ENCODE measurements around the gene FIGNL2.
"Not testable (repeated sequence)": the region's sequence is repeated elsewhere in the genome, so short reads cannot be mapped to it uniquely, and the experiment has no call there.

Gene FIGNL2

DNA sequence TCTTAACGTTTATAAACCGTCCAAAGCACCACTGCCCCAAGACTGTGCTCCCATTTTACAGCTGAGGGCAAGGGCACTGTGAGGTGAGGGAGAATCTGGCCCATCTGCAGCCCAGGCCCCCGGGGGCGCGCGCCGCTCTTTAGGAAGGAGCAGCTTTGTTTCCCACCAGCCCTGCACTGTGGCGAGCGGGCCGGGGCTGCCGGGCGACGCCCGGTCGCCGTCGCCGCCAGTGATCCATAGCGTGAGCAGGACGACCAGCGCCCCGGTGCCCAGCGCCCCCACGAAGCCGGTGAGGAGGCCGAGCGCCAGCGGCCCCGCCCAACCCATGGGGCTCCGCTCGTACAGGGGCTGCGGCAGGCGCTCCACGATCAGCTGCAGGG is 34.6 kb downstream of the FIGNL2 start:
- Histone ChIP-seq H3K4me1 (ENCODE audit: control insufficient read depth, insufficient read depth, low read length, unreplicated experiment) (peaks cover 9% of the 10 kb centered on the region), H3K79me2 (ENCODE audit: control insufficient read depth, insufficient read depth, low read length, unreplicated experiment) (no peaks in the 10 kb centered on the region), H3K27ac (ENCODE audit: low read depth, low read length) (no peak overlapping the region), H3K36me3 (ENCODE audit: insufficient read depth, low read length) (no peaks in the 10 kb centered on the region), H3K27me3 (ENCODE audit: insufficient read depth, low read length) (no peaks in the 10 kb centered on the region), H2AFZ (ENCODE audit: low read length, unreplicated experiment) (peak overlapping the region; percentile 90), H3K4me3 (ENCODE audit: low read depth, low read length) (peak overlapping the region; percentile 78)

GRCh38 chr12:51812871-51813270 is 35.6 kb downstream of the FIGNL2 start:
- H2AFZ ChIP-seq (ENCODE audit: low read length, unreplicated experiment) = no peak overlapping the region
- H3K4me1 ChIP-seq (ENCODE audit: control insufficient read depth, insufficient read depth, low read length, unreplicated experiment) = no peaks in the 10 kb centered on the region
- H3K4me3 ChIP-seq (ENCODE audit: low read depth, low read length) = no peak overlapping the region
- no peak overlapping the region for H3K27ac ChIP-seq (ENCODE audit: low read depth, low read length)
- H3K79me2 ChIP-seq (ENCODE audit: control insufficient read depth, insufficient read depth, low read length, unreplicated experiment) = no peaks in the 10 kb centered on the region
- no peaks in the 10 kb centered on the region for H3K36me3 ChIP-seq (ENCODE audit: insufficient read depth, low read length)
- no peaks in the 10 kb centered on the region for H3K27me3 ChIP-seq (ENCODE audit: insufficient read depth, low read length)

DNA sequence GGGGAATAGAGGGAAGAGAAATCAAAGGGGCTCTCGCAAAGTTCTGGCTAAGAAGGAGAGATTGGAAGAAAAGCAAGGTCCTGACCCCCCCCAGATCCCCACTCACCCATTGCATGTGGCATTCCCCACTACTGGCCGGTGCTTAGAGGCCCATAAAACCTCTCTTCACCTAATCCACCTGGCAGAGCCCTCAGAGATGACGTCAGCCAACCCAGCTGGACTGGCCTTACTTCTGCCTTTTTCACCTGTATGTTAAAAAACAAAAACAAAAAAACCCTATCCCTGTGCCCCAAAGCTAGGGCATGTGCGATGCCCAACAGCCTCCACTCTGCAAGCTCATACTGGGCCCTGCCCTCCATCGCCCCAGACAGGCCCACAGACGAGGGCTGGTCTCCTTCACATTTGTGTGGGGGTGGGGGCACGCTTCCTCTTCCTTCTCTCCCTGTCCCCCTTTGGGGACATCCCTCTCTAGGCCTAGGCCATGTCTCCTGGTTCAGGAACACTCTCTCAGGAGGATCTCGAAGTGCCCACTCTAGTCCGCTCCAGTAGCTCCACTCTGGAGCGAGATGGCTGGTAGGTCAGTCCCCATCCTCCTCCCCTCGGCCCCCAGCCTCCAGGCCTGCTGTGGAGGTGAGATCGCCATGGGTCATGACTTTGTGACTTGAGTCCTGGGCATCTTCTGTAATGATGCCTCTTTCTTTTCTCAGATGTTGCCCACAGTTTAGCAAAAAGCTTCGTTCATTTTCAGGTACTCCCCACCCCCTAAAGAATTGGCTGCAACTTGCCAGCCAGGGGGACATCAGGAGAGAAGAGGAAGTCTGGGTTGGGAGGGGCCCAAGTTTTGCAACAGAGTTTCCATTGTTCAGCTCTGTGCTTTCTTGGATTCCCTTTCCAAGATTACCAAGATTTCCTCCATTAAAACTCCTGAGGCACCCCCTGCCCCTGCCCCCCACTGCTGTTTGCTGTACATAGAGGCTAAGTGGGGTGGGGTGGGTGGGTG is 37.0 kb downstream of the FIGNL2 start:
- Histone ChIP-seq H3K27me3 (ENCODE audit: insufficient read depth, low read length) (no peaks in the 10 kb centered on the region), H3K79me2 (ENCODE audit: control insufficient read depth, insufficient read depth, low read length, unreplicated experiment) (no peaks in the 10 kb centered on the region), H3K4me1 (ENCODE audit: control insufficient read depth, insufficient read depth, low read length, unreplicated experiment) (no peaks in the 10 kb centered on the region), H3K27ac (ENCODE audit: low read depth, low read length) (no peak overlapping the region), H2AFZ (ENCODE audit: low read length, unreplicated experiment) (no peak overlapping the region), H3K36me3 (ENCODE audit: insufficient read depth, low read length) (no peaks in the 10 kb centered on the region), H3K4me3 (ENCODE audit: low read depth, low read length) (no peak overlapping the region)

GRCh38 chr12:51809193-51809592 is 39.3 kb downstream of the FIGNL2 start:
- H3K79me2 ChIP-seq (ENCODE audit: control insufficient read depth, insufficient read depth, low read length, unreplicated experiment) = no peaks in the 10 kb centered on the region
- H3K4me3 ChIP-seq (ENCODE audit: low read depth, low read length) = no peak overlapping the region
- no peak overlapping the region for H2AFZ ChIP-seq (ENCODE audit: low read length, unreplicated experiment)
- no peaks in the 10 kb centered on the region for H3K27me3 ChIP-seq (ENCODE audit: insufficient read depth, low read length)
- no peak overlapping the region for H3K27ac ChIP-seq (ENCODE audit: low read depth, low read length)
- no peaks in the 10 kb centered on the region for H3K4me1 ChIP-seq (ENCODE audit: control insufficient read depth, insufficient read depth, low read length, unreplicated experiment)
- H3K36me3 ChIP-seq (ENCODE audit: insufficient read depth, low read length) = no peaks in the 10 kb centered on the region

DNA sequence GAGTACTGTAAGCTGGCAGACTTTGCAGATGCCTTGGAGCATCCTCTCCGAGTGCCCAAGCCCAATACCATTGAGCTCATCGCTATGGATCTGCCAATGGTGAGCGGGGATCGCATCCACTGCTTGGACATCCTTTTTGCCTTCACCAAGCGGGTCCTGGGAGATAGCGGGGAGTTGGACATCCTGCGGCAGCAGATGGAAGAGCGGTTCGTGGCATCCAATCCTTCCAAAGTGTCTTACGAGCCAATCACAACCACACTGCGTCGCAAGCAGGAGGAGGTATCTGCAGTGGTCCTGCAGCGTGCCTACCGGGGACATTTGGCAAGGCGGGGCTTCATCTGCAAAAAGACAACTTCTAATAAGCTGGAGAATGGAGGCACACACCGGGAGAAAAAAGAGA is 41.6 kb downstream of the FIGNL2 start:
- Histone ChIP-seq H3K79me2 (ENCODE audit: control insufficient read depth, insufficient read depth, low read length, unreplicated experiment) (no peaks in the 10 kb centered on the region), H3K36me3 (ENCODE audit: insufficient read depth, low read length) (no peaks in the 10 kb centered on the region), H3K4me1 (ENCODE audit: control insufficient read depth, insufficient read depth, low read length, unreplicated experiment) (no peaks in the 10 kb centered on the region), H2AFZ (ENCODE audit: low read length, unreplicated experiment) (no peak overlapping the region), H3K27ac (ENCODE audit: low read depth, low read length) (no peak overlapping the region), H3K4me3 (ENCODE audit: low read depth, low read length) (no peak overlapping the region), H3K27me3 (ENCODE audit: insufficient read depth, low read length) (no peaks in the 10 kb centered on the region)

DNA sequence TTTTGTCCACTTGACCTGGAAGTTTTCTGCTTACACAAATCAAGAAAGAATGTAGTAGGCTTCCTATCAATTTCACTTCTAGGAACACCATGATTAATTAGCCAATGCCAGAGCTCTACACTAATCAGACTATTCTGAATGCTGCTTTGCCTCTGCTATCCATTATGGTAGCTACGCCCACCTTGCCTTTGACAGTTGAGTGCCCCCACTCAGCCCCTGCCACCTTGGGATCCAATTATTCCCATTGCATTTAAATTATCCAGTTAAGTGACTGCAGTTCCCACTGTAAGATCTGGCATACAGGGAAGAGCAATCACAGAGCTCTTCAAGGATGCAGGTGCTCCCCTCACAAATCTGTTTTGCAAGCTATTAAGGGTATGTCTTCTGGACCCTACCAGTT is 47.5 kb downstream of the FIGNL2 start:
- no peaks in the 10 kb centered on the region for H3K27me3 ChIP-seq (ENCODE audit: insufficient read depth, low read length)
- no peak overlapping the region for H3K27ac ChIP-seq (ENCODE audit: low read depth, low read length)
- no peak overlapping the region for H3K4me3 ChIP-seq (ENCODE audit: low read depth, low read length)
- H3K36me3 ChIP-seq (ENCODE audit: insufficient read depth, low read length) = no peaks in the 10 kb centered on the region
- no peak overlapping the region for H2AFZ ChIP-seq (ENCODE audit: low read length, unreplicated experiment)
- no peaks in the 10 kb centered on the region for H3K79me2 ChIP-seq (ENCODE audit: control insufficient read depth, insufficient read depth, low read length, unreplicated experiment)
- no peaks in the 10 kb centered on the region for H3K4me1 ChIP-seq (ENCODE audit: control insufficient read depth, insufficient read depth, low read length, unreplicated experiment)

DNA sequence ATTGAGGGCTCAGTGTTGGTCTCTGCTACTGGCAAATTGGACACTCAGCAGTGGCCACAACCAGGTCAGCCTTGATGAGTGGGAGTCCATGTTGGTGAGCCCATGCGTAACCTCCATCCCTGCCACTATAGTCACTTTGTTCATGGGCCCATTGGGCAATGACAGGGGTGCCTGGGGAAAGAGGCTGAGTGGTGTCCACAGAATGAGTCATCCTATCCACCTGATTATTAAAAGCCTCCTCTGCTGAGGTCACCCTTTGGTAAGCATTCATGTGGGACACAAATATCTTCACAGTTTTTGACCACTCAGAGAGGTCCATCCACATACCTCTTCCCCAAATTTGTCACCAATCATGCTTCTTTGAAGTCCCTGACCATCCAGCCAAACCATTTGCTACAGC is 50.0 kb downstream of the FIGNL2 start:
- Histone ChIP-seq H3K79me2 (ENCODE audit: control insufficient read depth, insufficient read depth, low read length, unreplicated experiment) (no peaks in the 10 kb centered on the region), H2AFZ (ENCODE audit: low read length, unreplicated experiment) (no peak overlapping the region), H3K36me3 (ENCODE audit: insufficient read depth, low read length) (no peaks in the 10 kb centered on the region), H3K4me3 (ENCODE audit: low read depth, low read length) (no peak overlapping the region), H3K27ac (ENCODE audit: low read depth, low read length) (no peak overlapping the region), H3K4me1 (ENCODE audit: control insufficient read depth, insufficient read depth, low read length, unreplicated experiment) (no peaks in the 10 kb centered on the region), H3K27me3 (ENCODE audit: insufficient read depth, low read length) (no peaks in the 10 kb centered on the region)

- H2AFZ ChIP-seq (ENCODE audit: low read length, unreplicated experiment); H3K4me1 ChIP-seq (ENCODE audit: control insufficient read depth, insufficient read depth, low read length, unreplicated experiment); H3K27me3 ChIP-seq (ENCODE audit: insufficient read depth, low read length); H3K36me3 ChIP-seq (ENCODE audit: insufficient read depth, low read length); H3K27ac ChIP-seq (ENCODE audit: low read depth, low read length); H3K4me3 ChIP-seq (ENCODE audit: low read depth, low read length); H3K79me2 ChIP-seq (ENCODE audit: control insufficient read depth, insufficient read depth, low read length, unreplicated experiment): not testable (repeated sequence)
Observed at GRCh38 chr12:51798051-51798450, 50.5 kb downstream of the FIGNL2 start.

- Histone ChIP-seq H3K4me1 (ENCODE audit: control insufficient read depth, insufficient read depth, low read length, unreplicated experiment) (no peaks in the 10 kb centered on the region), H3K27me3 (ENCODE audit: insufficient read depth, low read length) (no peaks in the 10 kb centered on the region), H2AFZ (ENCODE audit: low read length, unreplicated experiment) (no peak overlapping the region), H3K4me3 (ENCODE audit: low read depth, low read length) (no peak overlapping the region), H3K27ac (ENCODE audit: low read depth, low read length) (no peak overlapping the region), H3K79me2 (ENCODE audit: control insufficient read depth, insufficient read depth, low read length, unreplicated experiment) (no peaks in the 10 kb centered on the region), H3K36me3 (ENCODE audit: insufficient read depth, low read length) (no peaks in the 10 kb centered on the region)
Observed at GRCh38 chr12:51797301-51797700, 51.2 kb downstream of the FIGNL2 start.

DNA sequence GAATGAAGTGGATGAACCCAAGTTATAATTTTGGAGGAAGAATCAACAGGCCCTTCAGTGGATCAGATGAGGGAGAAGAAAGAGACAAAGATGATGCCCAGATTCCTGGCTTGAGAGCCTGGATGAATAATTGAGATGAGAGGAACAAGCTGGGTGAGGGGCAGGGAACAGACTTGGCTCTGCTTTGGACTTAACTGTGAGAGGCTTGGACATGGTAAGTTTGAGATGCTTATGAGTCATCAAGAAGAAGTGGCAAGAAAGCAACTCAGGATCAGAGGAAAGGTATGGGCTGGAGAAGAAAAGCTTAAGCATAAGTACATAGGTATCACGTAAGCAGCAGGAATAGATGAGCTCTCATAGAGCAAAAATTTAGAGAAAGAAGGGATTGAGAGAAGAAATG is 55.3 kb downstream of the FIGNL2 start:
- Histone ChIP-seq H2AFZ (ENCODE audit: low read length, unreplicated experiment) (no peak overlapping the region), H3K79me2 (ENCODE audit: control insufficient read depth, insufficient read depth, low read length, unreplicated experiment) (no peaks in the 10 kb centered on the region), H3K27ac (ENCODE audit: low read depth, low read length) (no peak overlapping the region), H3K4me3 (ENCODE audit: low read depth, low read length) (no peak overlapping the region), H3K4me1 (ENCODE audit: control insufficient read depth, insufficient read depth, low read length, unreplicated experiment) (peaks cover 12% of the 10 kb centered on the region), H3K36me3 (ENCODE audit: insufficient read depth, low read length) (peaks cover 23% of the 10 kb centered on the region), H3K27me3 (ENCODE audit: insufficient read depth, low read length) (no peaks in the 10 kb centered on the region)

DNA sequence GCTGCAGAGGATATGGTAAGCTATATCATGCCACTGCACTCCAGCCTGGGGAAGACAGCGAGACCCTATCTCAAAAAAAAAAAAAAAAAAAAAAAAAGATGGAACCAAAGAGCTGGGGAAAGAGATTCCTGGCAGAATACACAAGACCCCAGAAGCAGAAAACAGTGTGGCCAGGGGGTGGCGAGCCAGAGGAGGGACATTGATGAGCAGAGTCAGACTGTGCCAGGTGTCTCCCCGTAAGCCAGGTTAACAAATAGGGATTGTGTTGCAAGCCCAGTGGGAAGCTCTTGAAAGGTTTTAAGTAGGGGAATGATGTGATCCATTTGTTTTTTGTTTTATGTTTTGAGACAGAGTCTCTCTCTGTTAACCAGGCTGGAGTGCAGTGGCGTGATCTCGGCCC is 56.1 kb downstream of the FIGNL2 start:
- H3K4me1 ChIP-seq (ENCODE audit: control insufficient read depth, insufficient read depth, low read length, unreplicated experiment) = peaks cover 13% of the 10 kb centered on the region
- H2AFZ ChIP-seq (ENCODE audit: low read length, unreplicated experiment) = no peak overlapping the region
- H3K27ac ChIP-seq (ENCODE audit: low read depth, low read length) = no peak overlapping the region
- H3K4me3 ChIP-seq (ENCODE audit: low read depth, low read length) = no peak overlapping the region
- peaks cover 23% of the 10 kb centered on the region for H3K36me3 ChIP-seq (ENCODE audit: insufficient read depth, low read length)
- H3K27me3 ChIP-seq (ENCODE audit: insufficient read depth, low read length) = no peaks in the 10 kb centered on the region
- H3K79me2 ChIP-seq (ENCODE audit: control insufficient read depth, insufficient read depth, low read length, unreplicated experiment) = no peaks in the 10 kb centered on the region
